MM.1S (cell line): ENCODE data around the gene PNPLA5.

Experiments used
- DNase-seq: peaks from one replicate; pipeline ENCODE4 v3.0.0-alpha.2; 2015
- H2AFZ ChIP-seq: fragments of 300-600 bp; sonication (generic); 2 replicates; pipeline ENCODE4 v1.6.0; 2016; ENCODE audit warnings: antibody characterized with exemption, low read length
- H3F3A ChIP-seq: fragments of 300-600 bp; sonication (generic); 2 replicates; pipeline ENCODE4 v1.6.1; 2016; ENCODE audit warnings: mild to moderate bottlenecking, antibody characterized with exemption, low read length, moderate library complexity, mixed read lengths; ENCODE audit not compliant: insufficient read depth
- H3K27ac ChIP-seq: fragments of 300-600 bp; sonication (generic); 2 replicates; pipeline ENCODE4 v1.5.1; 2016; ENCODE audit warnings: mild to moderate bottlenecking, low read length
- H3K27me3 ChIP-seq: fragments of 300-600 bp; sonication (generic); replicated peaks from 2 replicates; pipeline ENCODE4 v1.6.0; 2016; ENCODE audit warnings: low read length; ENCODE audit not compliant: insufficient read depth
- H3K36me3 ChIP-seq: fragments of 300-600 bp; sonication (generic); replicated peaks from 2 replicates; pipeline ENCODE4 v1.6.1; 2016; ENCODE audit warnings: mild to moderate bottlenecking, low read length, mixed read lengths; ENCODE audit not compliant: insufficient read depth
- H3K4me1 ChIP-seq: fragments of 300-600 bp; sonication (generic); 2 replicates; pipeline ENCODE4 v1.6.1; 2016; ENCODE audit warnings: low read length, mixed read lengths
- H3K4me2 ChIP-seq: fragments of 300-600 bp; sonication (generic); 2 replicates; pipeline ENCODE4 v1.6.0; 2016; ENCODE audit warnings: low read depth, low read length
- H3K4me3 ChIP-seq: fragments of 300-600 bp; sonication (generic); 2 replicates; pipeline ENCODE4 v1.5.1; 2016; ENCODE audit warnings: low read length, mixed read lengths
- H3K79me2 ChIP-seq: fragments of 300-600 bp; sonication (generic); 2 replicates; pipeline ENCODE4 v1.6.1; 2016; ENCODE audit warnings: mixed run types, low read length, mixed read lengths
- H3K9ac ChIP-seq: fragments of 300-600 bp; sonication (generic); 2 replicates; pipeline ENCODE4 v1.6.1; 2016; ENCODE audit warnings: low read length, mixed read lengths
- H3K9me2 ChIP-seq: fragments of 300-600 bp; sonication (generic); replicated peaks from 2 replicates; pipeline ENCODE4 v1.6.1; 2016; ENCODE audit warnings: mild to moderate bottlenecking, low read length, mixed read lengths; ENCODE audit not compliant: insufficient read depth
- H3K9me3 ChIP-seq: fragments of 300-600 bp; sonication (generic); replicated peaks from 2 replicates; pipeline ENCODE4 v1.6.1; 2016; ENCODE audit warnings: mild to moderate bottlenecking, low read length, mixed read lengths; ENCODE audit not compliant: insufficient read depth
- H4K20me1 ChIP-seq: fragments of 300-600 bp; sonication (generic); 2 replicates; pipeline ENCODE4 v1.6.1; 2016; ENCODE audit warnings: mild to moderate bottlenecking, low read length, moderate library complexity, mixed read lengths; ENCODE audit not compliant: insufficient read depth
- EZH2 ChIP-seq: fragments of 300-600 bp; sonication (generic); optimal IDR thresholded peaks from 2 replicates; pipeline ENCODE3; 2017; ENCODE audit warnings: low read depth, mild to moderate bottlenecking, antibody characterized with exemption, low read length, mixed read lengths
- EZH2phosphoT487 ChIP-seq: fragments of 300-600 bp; sonication (generic); IDR thresholded peaks from 2 replicates; pipeline ENCODE4 v1.6.1; 2018; ENCODE audit warnings: antibody characterized with exemption, low read length
- TF ChIP-seq, protein P1 (sequence below): fragments of 300-600 bp; sonication (generic); IDR thresholded peaks from 2 replicates; pipeline ENCODE4 v1.5.1; 2016; ENCODE audit warnings: antibody characterized with exemption, low read length, mixed read lengths

The PNPLA5 gene

DNA sequence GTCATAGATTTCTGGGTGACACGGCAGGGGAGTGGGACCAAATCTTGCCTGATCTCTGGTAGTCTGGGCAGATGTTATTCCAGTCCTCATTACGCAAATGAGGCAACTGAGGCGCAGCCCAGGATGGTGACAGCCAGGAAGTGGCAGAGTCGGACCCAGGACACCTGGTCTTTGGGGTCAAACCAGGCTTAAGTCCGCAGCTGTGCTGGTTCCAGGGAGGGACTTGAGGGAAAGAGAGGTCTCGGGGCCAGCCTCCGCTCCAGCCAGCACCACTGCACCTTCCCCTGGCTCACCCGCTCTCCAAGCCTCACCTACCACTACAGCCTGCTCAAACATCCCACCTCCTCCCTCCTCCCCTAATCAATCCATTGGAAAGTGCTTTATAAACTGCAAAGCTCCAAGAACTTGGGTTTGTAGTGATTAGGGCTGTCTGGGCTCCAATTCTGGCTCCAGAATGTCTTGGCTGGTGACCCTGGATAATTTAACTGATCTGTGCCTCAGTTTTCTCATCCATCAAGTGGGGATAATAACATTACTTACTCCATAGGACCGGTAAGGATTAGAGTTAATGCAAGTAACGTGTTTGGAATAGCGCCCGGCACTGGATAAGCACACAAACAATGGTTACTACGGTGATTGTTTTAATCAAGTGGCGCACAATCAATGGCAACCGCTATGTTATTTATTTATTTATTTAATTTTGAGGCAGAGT is 526 bp upstream of the PNPLA5 start:
- no peak for DNase-seq
- TF ChIP-seq EZH2 (no peak), EZH2phosphoT487 (no peak)
- TF ChIP-seq, protein P1, sequence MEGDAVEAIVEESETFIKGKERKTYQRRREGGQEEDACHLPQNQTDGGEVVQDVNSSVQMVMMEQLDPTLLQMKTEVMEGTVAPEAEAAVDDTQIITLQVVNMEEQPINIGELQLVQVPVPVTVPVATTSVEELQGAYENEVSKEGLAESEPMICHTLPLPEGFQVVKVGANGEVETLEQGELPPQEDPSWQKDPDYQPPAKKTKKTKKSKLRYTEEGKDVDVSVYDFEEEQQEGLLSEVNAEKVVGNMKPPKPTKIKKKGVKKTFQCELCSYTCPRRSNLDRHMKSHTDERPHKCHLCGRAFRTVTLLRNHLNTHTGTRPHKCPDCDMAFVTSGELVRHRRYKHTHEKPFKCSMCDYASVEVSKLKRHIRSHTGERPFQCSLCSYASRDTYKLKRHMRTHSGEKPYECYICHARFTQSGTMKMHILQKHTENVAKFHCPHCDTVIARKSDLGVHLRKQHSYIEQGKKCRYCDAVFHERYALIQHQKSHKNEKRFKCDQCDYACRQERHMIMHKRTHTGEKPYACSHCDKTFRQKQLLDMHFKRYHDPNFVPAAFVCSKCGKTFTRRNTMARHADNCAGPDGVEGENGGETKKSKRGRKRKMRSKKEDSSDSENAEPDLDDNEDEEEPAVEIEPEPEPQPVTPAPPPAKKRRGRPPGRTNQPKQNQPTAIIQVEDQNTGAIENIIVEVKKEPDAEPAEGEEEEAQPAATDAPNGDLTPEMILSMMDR, result no peak
- Histone ChIP-seq H3K27ac (no peak overlapping the region), H3K9me3 (no peaks in the 10 kb centered on the region), H3K4me1 (no peaks in the 10 kb centered on the region), H3F3A (no peaks in the 10 kb centered on the region), H3K27me3 (peaks cover 90% of the 10 kb centered on the region), H3K79me2 (no peaks in the 10 kb centered on the region), H4K20me1 (no peaks in the 10 kb centered on the region), H3K4me3 (no peak overlapping the region), H3K9ac (no peak overlapping the region), H2AFZ (no peak overlapping the region), H3K4me2 (no peak overlapping the region), H3K36me3 (no peaks in the 10 kb centered on the region), H3K9me2 (no peaks in the 10 kb centered on the region)

DNA sequence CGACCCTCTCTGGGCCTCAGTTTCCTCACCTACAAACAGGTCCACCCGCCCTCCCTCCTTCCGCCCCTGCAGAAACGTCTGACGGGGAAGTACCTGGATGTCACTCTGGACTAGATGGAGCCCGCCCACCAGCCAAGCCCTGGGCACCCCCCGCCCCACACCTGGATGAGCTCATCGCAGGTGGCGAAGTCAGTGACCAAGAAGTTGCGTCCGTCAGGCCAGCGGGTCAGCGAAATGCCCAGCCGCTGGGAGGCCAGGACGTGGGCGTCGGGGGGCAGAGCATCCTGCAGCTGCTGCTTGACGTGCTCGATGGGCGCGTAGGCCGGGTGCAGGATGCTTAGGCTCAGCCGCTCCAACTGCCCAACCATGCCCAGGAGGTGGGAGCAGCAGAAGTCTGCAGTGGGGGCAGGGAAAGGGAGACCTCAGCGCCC is 897 bp downstream of the PNPLA5 start:
- Histone ChIP-seq H4K20me1 (no peaks in the 10 kb centered on the region), H3K4me3 (no peak overlapping the region)
- no peak for DNase-seq

DNA sequence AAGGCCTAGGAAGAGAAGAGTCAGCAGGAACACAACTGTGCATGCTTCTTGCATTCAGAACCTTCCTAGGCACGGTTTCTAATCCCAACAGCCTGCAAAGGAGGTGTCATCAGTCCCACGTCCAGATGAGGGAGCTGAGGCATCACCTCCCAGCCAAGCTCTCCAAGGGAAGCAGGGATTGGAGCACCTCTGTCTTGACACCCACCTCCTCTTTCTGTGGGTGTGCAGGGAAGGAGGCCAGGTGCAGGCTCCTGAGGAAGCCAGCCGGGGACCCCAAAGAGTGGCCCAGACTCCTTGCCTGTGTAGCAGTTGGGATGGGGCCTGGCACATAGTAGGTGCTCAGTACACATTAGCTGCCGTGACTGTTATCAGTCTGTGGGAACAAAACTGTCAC is 2.0 kb downstream of the PNPLA5 start:
- no peak overlapping the region for H2AFZ ChIP-seq
- H4K20me1 ChIP-seq, result no peaks in the 10 kb centered on the region
- H3K9me2 ChIP-seq, result no peaks in the 10 kb centered on the region
- H3K27ac ChIP-seq, result no peak overlapping the region
- no peaks in the 10 kb centered on the region for H3K79me2 ChIP-seq
- H3K27me3 ChIP-seq, result peaks cover 92% of the 10 kb centered on the region
- DNase-seq, result no peak
- TF ChIP-seq, protein P1, result no peak
- TF ChIP-seq EZH2 (no peak), EZH2phosphoT487 (no peak)
- H3K4me3 ChIP-seq, result no peak overlapping the region
- H3F3A ChIP-seq, result no peaks in the 10 kb centered on the region
- H3K36me3 ChIP-seq, result no peaks in the 10 kb centered on the region
- no peak overlapping the region for H3K9ac ChIP-seq
- no peak overlapping the region for H3K4me2 ChIP-seq
- peaks cover under 1% of the 10 kb centered on the region; the same call in 1 of the 2 replicates for H3K4me1 ChIP-seq
- no peaks in the 10 kb centered on the region for H3K9me3 ChIP-seq

More for the DNA sequence above, 897 bp downstream of the PNPLA5 start:
- no peak overlapping the region for H3K27ac ChIP-seq
- TF ChIP-seq, protein P1, result no peak
- TF ChIP-seq EZH2phosphoT487 (no peak), EZH2 (no peak)
- H3K9ac ChIP-seq, result no peak overlapping the region
- no peaks in the 10 kb centered on the region for H3K9me3 ChIP-seq
- no peaks in the 10 kb centered on the region for H3K9me2 ChIP-seq
- H3K79me2 ChIP-seq, result no peaks in the 10 kb centered on the region
- no peaks in the 10 kb centered on the region for H3K4me1 ChIP-seq
- peaks cover 96% of the 10 kb centered on the region for H3K27me3 ChIP-seq
- no peaks in the 10 kb centered on the region for H3K36me3 ChIP-seq
- H3F3A ChIP-seq, result no peaks in the 10 kb centered on the region
- no peak overlapping the region for H2AFZ ChIP-seq
- H3K4me2 ChIP-seq, result peak overlapping the region; percentile 21; the same call in 1 of the 2 replicates
